Mucosa of descending colon (tissue), 3 donors: ENCODE data around the gene OSBPL5. TPM values are rescaled to one million over a fixed set of nuclear protein-coding genes. Genes with fewer than 3 reads are reported as not detected.

Experiments
- ATAC-seq: fragments of 200-7000 bp; cut with Tn5 transposase; one replicate; pipeline ENCODE4 v1.9.1; 2020; ENCODE audit warnings: mild to moderate bottlenecking, moderate library complexity
- DNase-seq, 3 donors: peaks; one replicate each; pipeline ENCODE4 v3.0.0-alpha.2; 2020
- H3K36me3 ChIP-seq: fragments of 200-600 bp; one replicate; pipeline ENCODE4 v1.8.0; 2021; ENCODE audit warnings: low read depth, mild to moderate bottlenecking
- H3K4me1 ChIP-seq: fragments of 200-600 bp; one replicate; pipeline ENCODE4 v1.8.0; 2021; ENCODE audit warnings: low read depth, mild to moderate bottlenecking
- H3K4me3 ChIP-seq: fragments of 200-600 bp; one replicate; pipeline ENCODE4 v1.8.0; 2021; ENCODE audit warnings: mild to moderate bottlenecking
- H3K9me3 ChIP-seq: fragments of 200-600 bp; one replicate; pipeline ENCODE4 v1.8.0; 2021; ENCODE audit warnings: mild to moderate bottlenecking
- CTCF ChIP-seq: fragments of 200-600 bp; IDR thresholded peaks from one replicate; pipeline ENCODE4 v1.8.0; 2022; ENCODE audit warnings: antibody characterized with exemption, mild to moderate bottlenecking
- intact Hi-C, 2 donors: fragments of 100-400 bp; cut with DNase I in 1 of 2; cut with micrococcal nuclease in 1 of 2; formaldehyde crosslinking; loops; one replicate each; pipeline versions ENCODE4 v1.11.0 to v1.11.1; 2022; cut with DNase I, micrococcal nuclease
- total RNA-seq, 3 donors: library from RNA; stranded (reverse); fragmentation: NEBNext Ultra II Directional in 2 of 3; extraction: Animal tissue kit (Norgen Biotek cat#: 25700) in 2 of 3; gene quantifications; one replicate each; pipeline versions ENCODE4 v1.2.1 to v1.2.4, GENCODE V29; 2021 to 2023
- donor health status: DM: no; HTN: no; CAD: no; lungs with moderate emphysema.
- donor health status: DM: no; HTN: no; CAD: no.
- donor health status: DM: no; HTN: yes; CAD: no.

Gene OSBPL5
- total RNA-seq, 3 donors from 2014 or later: 43.6 to 64.1 (median 52.4) TPM

GRCh38 chr11:3206922-3207204, 41.8 kb upstream of the OSBPL5 start:
- ATAC-seq (no peak), DNase-seq (no peak)
- TF ChIP-seq CTCF: no peak
- Histone ChIP-seq H3K4me1 (no peaks in the 10 kb centered on the region), H3K36me3 (no peaks in the 10 kb centered on the region), H3K9me3 (no peaks in the 10 kb centered on the region), H3K4me3 (no peak overlapping the region)
- intact Hi-C loops: no loop called here

GRCh38 chr11:3206156-3206921, 41.2 kb upstream of the OSBPL5 start:
- DNase-seq: peak in 2 of 3 donors; percentile 1 to 17
- intact Hi-C loops: no loop called here
- no peak for TF ChIP-seq CTCF
- Histone ChIP-seq H3K4me3 (no peak overlapping the region), H3K4me1 (no peaks in the 10 kb centered on the region), H3K36me3 (no peaks in the 10 kb centered on the region), H3K9me3 (no peaks in the 10 kb centered on the region)
- no peak for ATAC-seq

GRCh38 chr11:3205261-3206155, 40.4 kb upstream of the OSBPL5 start:
- H3K36me3 ChIP-seq: no peaks in the 10 kb centered on the region
- H3K4me1 ChIP-seq: no peaks in the 10 kb centered on the region
- H3K9me3 ChIP-seq: no peaks in the 10 kb centered on the region
- TF ChIP-seq CTCF: no peak
- no peak overlapping the region for H3K4me3 ChIP-seq
- DNase-seq (peak in 2 of 3 donors; percentile 14 to 24), ATAC-seq (no peak)
- intact Hi-C loops: no loop called here

GRCh38 chr11:3204141-3205015, 39.3 kb upstream of the OSBPL5 start:
- ATAC-seq: peak; percentile 32
- TF ChIP-seq CTCF: no peak
- Histone ChIP-seq H3K36me3 (no peaks in the 10 kb centered on the region), H3K4me1 (no peaks in the 10 kb centered on the region), H3K4me3 (no peak overlapping the region), H3K9me3 (no peaks in the 10 kb centered on the region)
- DNase-seq: peak in 2 of 3 donors; percentile 14 to 46
- intact Hi-C loops: no loop called here

GRCh38 chr11:3203221-3204043, 38.3 kb upstream of the OSBPL5 start:
- intact Hi-C loops: no loop called here
- peak in 2 of 3 donors; percentile 14 to 32 for DNase-seq

More at GRCh38 chr11:3203221-3204043, 38.3 kb upstream of the OSBPL5 start:
- peak; percentile 46 for ATAC-seq
- Histone ChIP-seq H3K4me3 (no peak overlapping the region), H3K4me1 (no peaks in the 10 kb centered on the region), H3K36me3 (no peaks in the 10 kb centered on the region), H3K9me3 (no peaks in the 10 kb centered on the region)
- TF ChIP-seq CTCF: no peak
